ENCODE results near the gene PNCK. TPM values are rescaled to one million over a fixed set of nuclear protein-coding genes. Genes with fewer than 3 reads are reported as not detected.

The PNCK gene
- total and polyA plus RNA-seq, 2 of the 13 experiments (the other 11 are each of a cell fraction or from before 2014, with no cell fraction given), result 33.1 TPM; not detected in 1

DNA sequence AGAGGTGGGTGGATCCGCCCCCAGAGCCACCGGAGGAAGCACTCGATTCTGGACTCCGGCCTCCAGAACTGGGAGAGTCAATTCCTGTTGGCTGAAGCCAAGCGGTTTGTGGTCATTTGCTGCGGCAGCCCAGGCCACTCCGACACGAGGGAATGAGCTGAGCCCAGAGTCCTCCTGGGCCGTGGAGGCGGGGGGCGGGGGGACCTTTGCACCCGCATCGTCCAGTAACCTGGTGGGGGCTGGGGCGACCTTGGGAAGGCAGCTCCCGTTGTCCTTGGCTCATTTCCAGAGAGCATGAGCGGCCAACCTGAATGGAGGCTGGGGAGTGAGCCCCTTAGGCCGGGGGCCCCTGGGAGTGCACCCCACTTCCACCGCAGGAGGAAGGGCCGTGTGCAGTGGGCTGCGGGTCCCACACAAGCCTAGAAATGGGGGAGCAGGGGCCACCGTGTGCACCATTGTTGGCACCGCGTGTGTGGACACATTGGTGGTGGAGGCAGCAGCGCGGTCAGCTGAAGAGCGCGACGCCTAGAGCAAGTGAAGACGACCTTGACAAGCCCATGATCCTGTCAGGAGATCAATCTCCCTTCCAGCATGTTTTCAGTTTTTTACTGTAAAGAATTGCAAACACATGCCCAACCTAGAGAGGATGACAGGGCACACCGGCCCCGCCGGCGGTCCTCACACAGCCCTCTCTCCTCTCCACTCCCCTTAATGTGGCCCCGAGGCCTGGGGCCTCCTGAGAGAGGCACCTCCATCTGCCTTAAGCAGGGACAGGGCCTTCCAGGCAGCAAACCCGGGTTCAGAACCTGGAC is 46.5 kb downstream of the PNCK start (continued):
- TF ChIP-seq, protein P1, sequence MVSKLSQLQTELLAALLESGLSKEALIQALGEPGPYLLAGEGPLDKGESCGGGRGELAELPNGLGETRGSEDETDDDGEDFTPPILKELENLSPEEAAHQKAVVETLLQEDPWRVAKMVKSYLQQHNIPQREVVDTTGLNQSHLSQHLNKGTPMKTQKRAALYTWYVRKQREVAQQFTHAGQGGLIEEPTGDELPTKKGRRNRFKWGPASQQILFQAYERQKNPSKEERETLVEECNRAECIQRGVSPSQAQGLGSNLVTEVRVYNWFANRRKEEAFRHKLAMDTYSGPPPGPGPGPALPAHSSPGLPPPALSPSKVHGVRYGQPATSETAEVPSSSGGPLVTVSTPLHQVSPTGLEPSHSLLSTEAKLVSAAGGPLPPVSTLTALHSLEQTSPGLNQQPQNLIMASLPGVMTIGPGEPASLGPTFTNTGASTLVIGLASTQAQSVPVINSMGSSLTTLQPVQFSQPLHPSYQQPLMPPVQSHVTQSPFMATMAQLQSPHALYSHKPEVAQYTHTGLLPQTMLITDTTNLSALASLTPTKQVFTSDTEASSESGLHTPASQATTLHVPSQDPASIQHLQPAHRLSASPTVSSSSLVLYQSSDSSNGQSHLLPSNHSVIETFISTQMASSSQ (IDR thresholded peaks at IDR 0.05; ENCODE audit: low read depth), result peak; percentile 31; the same call in 1 of the 2 replicates
- TF ChIP-seq, protein P1 (CRISPR knock-in tag; IDR thresholded peaks at IDR 0.05; ENCODE audit: borderline replicate concordance), result peak; percentile 85
- TF ChIP-seq ZNF780A (CRISPR knock-in tag; IDR thresholded peaks at IDR 0.05) (no peak), ZNF296 (CRISPR knock-in tag; conservative IDR thresholded peaks at IDR 0.05) (no peak), ELF1 (CRISPR knock-in tag; IDR thresholded peaks at IDR 0.05) (no peak), THYN1 (CRISPR knock-in tag; IDR thresholded peaks at IDR 0.05; ENCODE audit: borderline replicate concordance, low read depth) (no peak), ZFP37 (CRISPR knock-in tag; IDR thresholded peaks at IDR 0.05; ENCODE audit: borderline replicate concordance) (no peak), SAFB2 (CRISPR knock-in tag; IDR thresholded peaks at IDR 0.05; ENCODE audit: borderline replicate concordance, low read depth) (no peak), SRSF1 (optimal IDR thresholded peaks at IDR 0.05; ENCODE audit: low read depth, low read length) (no peak), SRSF9 (IDR thresholded peaks at IDR 0.05; ENCODE audit: borderline replicate concordance, insufficient read depth, low read depth, low read length, poor library complexity, severe bottlenecking) (no peak), ZKSCAN8 (CRISPR knock-in tag; IDR thresholded peaks at IDR 0.05; ENCODE audit: borderline replicate concordance) (no peak)
- TF ChIP-seq, protein P2, sequence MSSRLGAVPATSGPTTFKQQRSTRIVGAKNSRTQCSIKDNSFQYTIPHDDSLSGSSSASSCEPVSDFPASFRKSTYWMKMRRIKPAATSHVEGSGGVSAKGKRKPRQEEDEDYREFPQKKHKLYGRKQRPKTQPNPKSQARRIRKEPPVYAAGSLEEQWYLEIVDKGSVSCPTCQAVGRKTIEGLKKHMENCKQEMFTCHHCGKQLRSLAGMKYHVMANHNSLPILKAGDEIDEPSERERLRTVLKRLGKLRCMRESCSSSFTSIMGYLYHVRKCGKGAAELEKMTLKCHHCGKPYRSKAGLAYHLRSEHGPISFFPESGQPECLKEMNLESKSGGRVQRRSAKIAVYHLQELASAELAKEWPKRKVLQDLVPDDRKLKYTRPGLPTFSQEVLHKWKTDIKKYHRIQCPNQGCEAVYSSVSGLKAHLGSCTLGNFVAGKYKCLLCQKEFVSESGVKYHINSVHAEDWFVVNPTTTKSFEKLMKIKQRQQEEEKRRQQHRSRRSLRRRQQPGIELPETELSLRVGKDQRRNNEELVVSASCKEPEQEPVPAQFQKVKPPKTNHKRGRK (CRISPR knock-in tag; IDR thresholded peaks at IDR 0.05), result no peak
- TF ChIP-seq, protein P3, sequence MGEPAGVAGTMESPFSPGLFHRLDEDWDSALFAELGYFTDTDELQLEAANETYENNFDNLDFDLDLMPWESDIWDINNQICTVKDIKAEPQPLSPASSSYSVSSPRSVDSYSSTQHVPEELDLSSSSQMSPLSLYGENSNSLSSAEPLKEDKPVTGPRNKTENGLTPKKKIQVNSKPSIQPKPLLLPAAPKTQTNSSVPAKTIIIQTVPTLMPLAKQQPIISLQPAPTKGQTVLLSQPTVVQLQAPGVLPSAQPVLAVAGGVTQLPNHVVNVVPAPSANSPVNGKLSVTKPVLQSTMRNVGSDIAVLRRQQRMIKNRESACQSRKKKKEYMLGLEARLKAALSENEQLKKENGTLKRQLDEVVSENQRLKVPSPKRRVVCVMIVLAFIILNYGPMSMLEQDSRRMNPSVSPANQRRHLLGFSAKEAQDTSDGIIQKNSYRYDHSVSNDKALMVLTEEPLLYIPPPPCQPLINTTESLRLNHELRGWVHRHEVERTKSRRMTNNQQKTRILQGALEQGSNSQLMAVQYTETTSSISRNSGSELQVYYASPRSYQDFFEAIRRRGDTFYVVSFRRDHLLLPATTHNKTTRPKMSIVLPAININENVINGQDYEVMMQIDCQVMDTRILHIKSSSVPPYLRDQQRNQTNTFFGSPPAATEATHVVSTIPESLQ (CRISPR knock-in tag; conservative IDR thresholded peaks at IDR 0.05), result no peak
- TF ChIP-seq, protein P4, sequence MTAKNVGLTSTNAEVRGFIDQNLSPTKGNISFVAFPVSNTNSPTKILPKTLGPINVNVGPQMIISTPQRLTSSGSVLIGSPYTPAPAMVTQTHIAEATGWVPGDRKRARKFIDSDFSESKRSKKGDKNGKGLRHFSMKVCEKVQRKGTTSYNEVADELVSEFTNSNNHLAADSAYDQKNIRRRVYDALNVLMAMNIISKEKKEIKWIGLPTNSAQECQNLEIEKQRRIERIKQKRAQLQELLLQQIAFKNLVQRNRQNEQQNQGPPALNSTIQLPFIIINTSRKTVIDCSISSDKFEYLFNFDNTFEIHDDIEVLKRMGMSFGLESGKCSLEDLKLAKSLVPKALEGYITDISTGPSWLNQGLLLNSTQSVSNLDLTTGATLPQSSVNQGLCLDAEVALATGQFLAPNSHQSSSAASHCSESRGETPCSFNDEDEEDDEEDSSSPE (CRISPR knock-in tag; IDR thresholded peaks at IDR 0.05), result 0 out of 2 replicates have a peak, but pooled peaks have one; percentile 25
- TF ChIP-seq, protein P5, sequence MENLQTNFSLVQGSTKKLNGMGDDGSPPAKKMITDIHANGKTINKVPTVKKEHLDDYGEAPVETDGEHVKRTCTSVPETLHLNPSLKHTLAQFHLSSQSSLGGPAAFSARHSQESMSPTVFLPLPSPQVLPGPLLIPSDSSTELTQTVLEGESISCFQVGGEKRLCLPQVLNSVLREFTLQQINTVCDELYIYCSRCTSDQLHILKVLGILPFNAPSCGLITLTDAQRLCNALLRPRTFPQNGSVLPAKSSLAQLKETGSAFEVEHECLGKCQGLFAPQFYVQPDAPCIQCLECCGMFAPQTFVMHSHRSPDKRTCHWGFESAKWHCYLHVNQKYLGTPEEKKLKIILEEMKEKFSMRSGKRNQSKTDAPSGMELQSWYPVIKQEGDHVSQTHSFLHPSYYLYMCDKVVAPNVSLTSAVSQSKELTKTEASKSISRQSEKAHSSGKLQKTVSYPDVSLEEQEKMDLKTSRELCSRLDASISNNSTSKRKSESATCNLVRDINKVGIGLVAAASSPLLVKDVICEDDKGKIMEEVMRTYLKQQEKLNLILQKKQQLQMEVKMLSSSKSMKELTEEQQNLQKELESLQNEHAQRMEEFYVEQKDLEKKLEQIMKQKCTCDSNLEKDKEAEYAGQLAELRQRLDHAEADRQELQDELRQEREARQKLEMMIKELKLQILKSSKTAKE (CRISPR knock-in tag; IDR thresholded peaks at IDR 0.05; ENCODE audit: borderline replicate concordance), result peak; percentile 82

Data from HepG2 (cell line).